ENCODE data around the gene ASB2.

Gene ASB2

GRCh38 chr14:93930989-93931307, 45.4 kb downstream of the ASB2 start:
- in situ Hi-C loops (cut with MboI; ENCODE audit: low sequenced_read_pairs): loop anchor here (10.0 kb wide), 1 partner anchor 74 kb away; no protein-coding TSS in a partner anchor

DNA sequence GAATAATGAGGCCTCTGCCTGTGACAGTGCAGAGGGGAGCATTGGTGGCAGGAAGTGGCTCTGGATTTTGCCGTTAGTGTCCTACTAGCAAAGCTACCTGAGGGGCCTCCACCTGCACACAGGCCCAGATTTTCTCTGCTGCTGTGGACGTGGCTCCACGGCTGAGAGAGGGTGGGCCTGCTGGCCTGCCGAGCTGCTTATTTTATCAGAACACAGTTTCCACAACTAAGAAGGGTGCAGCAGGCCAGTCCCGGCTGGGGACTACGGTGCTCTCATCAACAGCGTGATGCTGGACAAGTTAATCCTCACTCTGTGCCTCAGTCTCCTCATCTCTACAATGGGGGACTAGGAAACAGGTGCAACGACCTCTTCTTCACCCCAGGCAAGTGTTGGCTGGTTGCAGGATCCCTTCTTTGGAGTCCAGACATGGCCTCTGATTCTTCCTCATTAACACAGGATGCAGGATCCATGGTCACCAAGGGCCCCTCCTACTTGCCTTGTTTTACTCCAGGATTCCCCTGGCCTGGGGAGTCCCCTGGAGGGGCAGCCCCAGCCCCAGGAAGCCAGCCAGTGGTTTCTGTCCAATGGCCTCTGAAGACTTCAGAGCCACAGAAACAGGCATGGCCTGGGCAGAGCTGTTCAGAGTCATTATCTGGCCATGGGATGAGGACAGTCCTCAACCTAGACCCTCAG, 45.9 kb downstream of the ASB2 start:
- in situ Hi-C loops (cut with MboI; ENCODE audit: low sequenced_read_pairs): loop anchor here (10.0 kb wide), 1 partner anchor 74 kb away; no protein-coding TSS in a partner anchor

GRCh38 chr14:93929657-93930056, 46.7 kb downstream of the ASB2 start:
- in situ Hi-C loops (cut with MboI; ENCODE audit: low sequenced_read_pairs): loop anchor here (10.0 kb wide), 1 partner anchor 75 kb away; no protein-coding TSS in a partner anchor

DNA sequence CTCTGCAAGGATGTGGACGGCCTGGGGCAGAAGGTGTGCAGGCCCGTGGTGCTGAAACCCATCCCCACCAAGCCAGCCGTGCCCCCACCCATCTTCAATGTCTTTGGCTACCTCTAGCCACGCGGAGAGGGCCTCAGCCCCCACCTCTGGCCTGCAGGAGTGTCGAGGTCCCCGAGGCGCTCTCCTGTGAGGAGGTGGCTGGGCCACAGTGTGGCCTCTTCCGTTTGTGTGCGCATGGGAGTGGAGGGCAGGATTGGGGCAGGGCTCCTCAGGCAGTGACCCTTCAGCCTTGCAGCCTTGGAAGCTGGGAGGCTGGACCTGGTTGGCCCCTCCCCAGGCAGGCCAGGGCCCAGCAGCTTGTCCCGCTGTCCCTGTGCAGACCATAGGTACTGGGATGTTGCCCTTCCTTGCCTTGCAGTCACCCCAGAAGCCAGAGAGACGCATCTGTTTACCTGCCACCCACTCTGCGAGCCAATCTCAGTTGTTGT, 47.3 kb downstream of the ASB2 start:
- in situ Hi-C loops (cut with MboI; ENCODE audit: low sequenced_read_pairs): no loop called here

DNA sequence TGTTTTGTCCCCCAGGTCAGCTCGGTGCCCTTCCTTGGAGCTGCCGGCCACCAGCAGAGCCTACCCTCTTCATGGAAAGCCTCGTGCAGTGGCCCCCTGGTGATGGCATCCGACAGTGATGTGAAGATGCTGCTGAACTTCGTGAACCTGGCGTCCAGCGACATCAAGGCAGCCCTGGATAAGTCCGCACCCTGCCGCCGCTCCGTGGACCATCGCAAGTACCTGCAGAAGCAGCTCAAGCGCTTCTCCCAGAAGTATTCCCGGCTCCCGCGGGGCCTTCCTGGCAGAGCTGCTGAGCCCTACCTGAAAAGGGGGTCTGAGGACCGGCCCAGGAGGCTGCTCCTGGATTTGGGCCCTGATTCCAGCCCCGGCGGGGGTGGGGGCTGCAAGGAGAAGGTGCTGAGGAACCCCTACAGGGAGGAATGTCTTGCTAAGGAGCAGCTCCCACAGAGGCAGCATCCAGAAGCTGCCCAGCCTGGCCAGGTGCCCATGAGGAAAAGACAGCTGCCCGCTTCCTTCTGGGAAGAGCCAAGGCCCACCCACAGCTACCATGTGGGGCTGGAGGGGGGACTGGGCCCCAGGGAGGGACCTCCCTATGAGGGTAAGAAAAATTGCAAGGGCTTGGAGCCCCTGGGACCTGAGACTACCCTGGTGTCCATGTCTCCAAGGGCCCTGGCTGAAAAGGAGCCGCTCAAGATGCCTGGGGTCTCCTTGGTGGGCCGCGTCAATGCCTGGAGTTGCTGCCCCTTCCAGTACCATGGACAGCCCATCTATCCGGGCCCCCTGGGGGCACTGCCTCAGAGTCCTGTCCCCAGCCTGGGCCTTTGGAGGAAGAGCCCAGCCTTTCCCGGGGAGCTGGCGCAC, 48.0 kb downstream of the ASB2 start:
- in situ Hi-C loops (cut with MboI; ENCODE audit: low sequenced_read_pairs): no loop called here

- in situ Hi-C loops (cut with MboI; ENCODE audit: low sequenced_read_pairs): no loop called here
Measured at GRCh38 chr14:93927800-93928145, 48.6 kb downstream of the ASB2 start.

GRCh38 chr14:93926873-93927799, 49.2 kb downstream of the ASB2 start, which contains the start of gene FAM181A:
Gene FAM181A, plus strand, starts transcription at chr14:93927344. Its CDS starts 942 bp downstream, at chr14:93928286.
- in situ Hi-C loops (cut with MboI; ENCODE audit: low sequenced_read_pairs): no loop called here

GRCh38 chr14:93926245-93926872, 50.0 kb downstream of the ASB2 start:
- in situ Hi-C loops (cut with MboI; ENCODE audit: low sequenced_read_pairs): no loop called here

DNA sequence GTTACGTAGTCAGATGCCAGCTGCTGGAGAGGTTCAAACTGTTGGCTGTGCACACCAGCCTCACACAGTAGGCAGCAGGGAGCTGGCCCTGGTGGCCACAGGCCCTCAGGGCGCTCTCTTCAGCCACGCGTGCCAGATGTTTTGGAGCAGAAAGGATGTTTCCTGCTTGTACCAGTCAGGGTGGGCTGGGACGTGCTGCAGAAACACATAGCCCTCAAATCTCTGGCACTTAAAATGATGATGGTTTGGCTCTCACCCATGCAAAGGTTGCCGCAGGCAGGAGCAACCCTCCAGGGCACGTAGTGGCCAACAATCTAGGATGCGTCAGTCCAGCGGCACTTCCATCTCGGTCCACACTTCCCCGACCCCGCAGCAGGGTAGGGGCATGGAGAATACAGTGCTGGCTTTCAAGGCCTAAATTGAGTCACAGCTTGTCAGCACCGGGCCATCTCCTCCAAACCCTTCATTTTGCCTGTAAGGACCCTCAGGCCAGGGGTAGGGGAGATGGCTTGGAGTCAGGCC, 50.9 kb downstream of the ASB2 start:
- in situ Hi-C loops (cut with MboI; ENCODE audit: low sequenced_read_pairs): no loop called here

- in situ Hi-C loops (cut with MboI; ENCODE audit: low sequenced_read_pairs): no loop called here
Measured at GRCh38 chr14:93924592-93925355, 51.6 kb downstream of the ASB2 start.

DNA sequence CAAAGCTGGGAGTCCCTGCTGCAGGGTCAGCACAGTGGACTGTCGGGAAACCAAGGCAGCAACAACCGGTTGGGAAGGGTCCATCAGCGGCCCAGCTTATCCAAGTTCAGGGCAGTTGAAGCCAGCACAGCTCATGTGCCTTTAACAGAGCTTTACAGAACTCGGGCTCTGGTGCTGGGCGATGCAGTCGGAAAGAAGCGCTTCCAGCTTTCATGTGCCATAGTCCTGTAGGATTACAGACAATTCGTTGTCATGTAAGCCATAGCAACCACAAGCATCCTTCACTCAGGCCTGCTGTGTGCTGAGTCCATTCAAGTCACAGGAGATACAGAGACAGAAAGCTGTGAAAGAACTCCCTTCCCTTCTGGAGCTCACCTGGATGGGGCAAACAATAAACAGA, 52.7 kb downstream of the ASB2 start:
- in situ Hi-C loops (cut with MboI; ENCODE audit: low sequenced_read_pairs): no loop called here

DNA sequence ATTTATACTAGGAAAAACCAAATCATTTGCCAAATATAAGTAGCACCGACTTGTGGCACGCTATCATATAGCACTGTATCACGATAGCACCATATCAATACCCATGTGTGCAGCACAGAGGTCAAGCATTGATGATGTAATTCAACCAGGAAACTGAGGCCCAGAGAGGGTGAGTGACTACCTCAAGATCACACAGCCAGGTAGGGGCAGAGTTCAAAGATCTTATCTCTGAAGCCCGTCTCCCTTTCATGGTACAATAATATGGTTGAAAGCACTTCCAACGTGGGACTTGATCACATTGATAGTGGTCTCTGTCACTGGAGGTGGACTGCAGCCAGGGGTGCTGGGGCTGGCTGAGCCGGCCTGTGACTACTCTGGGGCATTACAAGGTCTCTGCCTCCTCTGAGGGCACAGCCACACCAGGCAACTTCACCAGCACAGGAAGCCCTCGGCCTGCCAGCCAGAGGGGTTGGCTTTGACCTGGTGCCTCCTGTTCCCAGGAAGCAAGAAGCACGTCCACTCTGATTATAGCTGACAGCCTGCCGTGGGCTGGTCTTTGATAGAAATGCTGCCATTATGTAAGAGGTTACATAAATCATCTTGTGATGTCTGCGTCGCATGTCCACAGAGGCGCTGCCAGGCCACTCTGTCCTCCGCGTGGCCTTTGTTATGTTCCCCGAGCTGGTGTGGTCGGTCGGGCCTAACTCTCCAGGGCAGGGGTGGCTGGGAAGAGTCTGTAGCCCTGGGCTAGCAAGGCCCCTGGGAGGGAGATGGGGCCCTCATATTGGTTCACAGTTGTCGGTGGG, 55.2 kb downstream of the ASB2 start:
- in situ Hi-C loops (cut with MboI; ENCODE audit: low sequenced_read_pairs): no loop called here

DNA sequence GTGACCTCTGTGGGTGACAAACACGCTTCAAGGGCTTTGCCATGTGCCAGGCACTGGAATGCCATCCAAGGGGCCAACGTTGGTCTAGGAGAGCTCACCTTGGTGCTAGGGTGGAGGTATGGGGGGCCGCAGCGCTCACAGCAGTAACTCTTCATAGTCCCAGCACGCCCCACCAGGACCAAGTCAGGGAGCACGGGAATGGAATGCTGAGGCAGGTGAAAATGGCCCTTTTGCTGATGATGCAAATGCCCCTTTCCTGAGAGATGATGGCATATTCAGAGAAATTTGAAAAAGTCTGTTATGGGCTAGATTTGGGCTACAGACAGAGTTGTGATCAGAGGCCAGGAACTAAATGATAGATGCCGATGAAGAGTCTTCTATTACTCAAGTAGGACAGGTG, 59.2 kb downstream of the ASB2 start:
- in situ Hi-C loops (cut with MboI; ENCODE audit: low sequenced_read_pairs): no loop called here

- in situ Hi-C loops (cut with MboI; ENCODE audit: low sequenced_read_pairs): no loop called here
Measured at GRCh38 chr14:93916498-93916897, 59.9 kb downstream of the ASB2 start.

GRCh38 chr14:93915800-93916199, 60.6 kb downstream of the ASB2 start:
- in situ Hi-C loops (cut with MboI; ENCODE audit: low sequenced_read_pairs): no loop called here

DNA sequence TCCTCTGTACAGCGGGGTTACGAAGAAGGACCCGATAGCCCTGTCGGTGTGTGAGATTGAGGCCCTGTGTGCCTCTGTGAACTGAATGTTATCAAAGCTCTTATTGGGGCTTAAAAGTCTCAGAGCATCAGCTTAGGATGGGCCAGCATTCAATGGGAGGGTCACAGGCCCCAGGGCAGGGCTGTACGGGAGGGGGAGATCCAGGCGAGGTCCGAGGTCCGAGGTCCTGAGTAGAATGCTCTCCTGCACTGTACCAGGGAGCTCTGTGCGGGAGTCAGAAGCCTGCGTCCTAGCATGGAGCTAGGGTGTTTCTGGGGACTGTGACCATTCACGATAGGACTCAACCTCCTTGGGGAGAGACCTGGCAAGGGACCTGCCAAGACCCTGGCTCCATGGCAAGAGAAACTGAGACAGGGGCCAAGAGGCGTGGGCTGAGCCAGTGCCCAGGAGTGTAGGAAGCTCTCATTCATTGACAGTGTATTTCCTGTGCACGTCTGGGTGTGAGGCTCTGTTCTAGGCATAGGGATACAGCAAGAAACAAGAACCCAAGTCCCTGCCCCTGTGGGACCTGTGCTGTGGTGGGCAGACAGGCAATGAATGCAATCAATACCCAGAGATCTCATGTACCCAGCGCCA, 61.2 kb downstream of the ASB2 start:
- in situ Hi-C loops (cut with MboI; ENCODE audit: low sequenced_read_pairs): no loop called here

GRCh38 chr14:93914278-93914677, 62.1 kb downstream of the ASB2 start:
- in situ Hi-C loops (cut with MboI; ENCODE audit: low sequenced_read_pairs): no loop called here

- in situ Hi-C loops (cut with MboI; ENCODE audit: low sequenced_read_pairs): no loop called here
Measured at GRCh38 chr14:93912782-93913181, 63.6 kb downstream of the ASB2 start.

Measured in HL-60/S4 treated with phorbol 12-myristate 13-acetate at 8.2 ng/mL for 4 days and 3 days (cell line).